Fibroblast of skin of right quadriceps (primary cell): ENCODE measurements around the gene MSI2.

Experiments used
- DNase-seq: peaks from one replicate; pipeline ENCODE4 v3.0.0-alpha.2; 2013

The MSI2 gene

GRCh38 chr17:57677301-57677700 is 421.0 kb downstream of the MSI2 start:
- no peak for DNase-seq

GRCh38 chr17:57677858-57678257 is 421.5 kb downstream of the MSI2 start:
- no peak for DNase-seq

- DNase-seq, result no peak
These were observed 422.1 kb downstream of the MSI2 start for GRCh38 chr17:57678393-57678792.

GRCh38 chr17:57679356-57679755 is 423.0 kb downstream of the MSI2 start:
- no peak for DNase-seq

- no peak for DNase-seq
These were observed 423.8 kb downstream of the MSI2 start for GRCh38 chr17:57679906-57680695.

- no peak for DNase-seq
These were observed 426.4 kb downstream of the MSI2 start for GRCh38 chr17:57682701-57683100.

- DNase-seq, result no peak
These were observed 428.6 kb downstream of the MSI2 start for GRCh38 chr17:57684711-57685498.

GRCh38 chr17:57685499-57686132 is 429.3 kb downstream of the MSI2 start:
- DNase-seq, result no peak

GRCh38 chr17:57687642-57688041 is 431.3 kb downstream of the MSI2 start:
- DNase-seq, result no peak

GRCh38 chr17:57689254-57689653 is 432.9 kb downstream of the MSI2 start:
- DNase-seq, result no peak

GRCh38 chr17:57691939-57692338 is 435.6 kb downstream of the MSI2 start:
- DNase-seq, result no peak

GRCh38 chr17:57692770-57693169 is 436.4 kb downstream of the MSI2 start:
- DNase-seq, result no peak

- no peak for DNase-seq
These were observed 437.7 kb downstream of the MSI2 start for GRCh38 chr17:57694051-57694450.

GRCh38 chr17:57696050-57696449 is 439.7 kb downstream of the MSI2 start:
- DNase-seq, result no peak

GRCh38 chr17:57697197-57697596 is 440.9 kb downstream of the MSI2 start:
- no peak for DNase-seq

GRCh38 chr17:57697891-57698711 is 441.8 kb downstream of the MSI2 start:
- no peak for DNase-seq

GRCh38 chr17:57699751-57700219 is 443.5 kb downstream of the MSI2 start:
- peak; percentile 59 for DNase-seq

GRCh38 chr17:57701124-57701523 is 444.8 kb downstream of the MSI2 start:
- no peak for DNase-seq

- no peak for DNase-seq
These were observed 446.9 kb downstream of the MSI2 start for GRCh38 chr17:57703273-57703672.

- DNase-seq, result no peak
These were observed 448.1 kb downstream of the MSI2 start for GRCh38 chr17:57704448-57704847.

GRCh38 chr17:57705921-57706695 is 449.8 kb downstream of the MSI2 start:
- no peak for DNase-seq

GRCh38 chr17:57706761-57707160 is 450.4 kb downstream of the MSI2 start:
- DNase-seq, result no peak
